HG02623 (cell line): Measurements from ENCODE around the gene MYLK2.
A peak's percentile ranks its signal among the peaks of the same experiment; 100 is the strongest.

Experiments used
- ATAC-seq: cut with Tn5 transposase; IDR thresholded peaks from one replicate; pipeline ENCODE4 v1.9.1; 2021; ENCODE audit warnings: moderate library complexity; ENCODE audit not compliant: unreplicated experiment

Gene MYLK2

GRCh38 chr20:31833931-31834521 lies 14.9 kb downstream of the MYLK2 start:
- ATAC-seq = no peak

GRCh38 chr20:31835554-31835953 lies 16.4 kb downstream of the MYLK2 start:
- no peak for ATAC-seq

GRCh38 chr20:31835977-31836852 lies 17.1 kb downstream of the MYLK2 start:
- ATAC-seq = peak; percentile 54

- no peak for ATAC-seq
Measured at GRCh38 chr20:31836853-31837608, 17.9 kb downstream of the MYLK2 start.

GRCh38 chr20:31837896-31838397 lies 18.8 kb downstream of the MYLK2 start:
- no peak for ATAC-seq

- no peak for ATAC-seq
Measured at GRCh38 chr20:31838646-31839292, 19.6 kb downstream of the MYLK2 start.

GRCh38 chr20:31839782-31840487 lies 20.8 kb downstream of the MYLK2 start:
- ATAC-seq = no peak

- no peak for ATAC-seq
Measured at GRCh38 chr20:31840906-31841816, 22.0 kb downstream of the MYLK2 start.

GRCh38 chr20:31841928-31842327 lies 22.8 kb downstream of the MYLK2 start:
- no peak for ATAC-seq

GRCh38 chr20:31842471-31843157 lies 23.5 kb downstream of the MYLK2 start:
- ATAC-seq = no peak

GRCh38 chr20:31843288-31843687 lies 24.1 kb downstream of the MYLK2 start:
- ATAC-seq = no peak

GRCh38 chr20:31843881-31844280 lies 24.7 kb downstream of the MYLK2 start:
- no peak for ATAC-seq

GRCh38 chr20:31844737-31845299 lies 25.7 kb downstream of the MYLK2 start:
- ATAC-seq = no peak

- no peak for ATAC-seq
Measured at GRCh38 chr20:31845300-31845863, 26.2 kb downstream of the MYLK2 start, which contains the start of gene FOXS1. FOXS1 (minus strand) TSS chr20:31845604; CDS start chr20:31845542, 62 bp downstream.

- ATAC-seq = no peak
Measured at GRCh38 chr20:31846793-31847138, 27.6 kb downstream of the MYLK2 start.

- no peak for ATAC-seq
Measured at GRCh38 chr20:31848088-31848999, 29.2 kb downstream of the MYLK2 start.

- no peak for ATAC-seq
Measured at GRCh38 chr20:31849306-31849930, 30.3 kb downstream of the MYLK2 start.
